Dendritic cell treated with granulocyte-macrophage colony-stimulating factor and Interleukin-4, amounts not matched to agents 40 ng/mL and 50 ng/mL, for 4 days (primary cell): Measurements from ENCODE around the gene MEN1.

ENCODE experiments used
- H3K27ac Mint-ChIP-seq: one replicate; pipeline ENCODE4 v1.8.0; 2022; ENCODE audit warnings: mild to moderate bottlenecking, mixed read lengths
- H3K27me3 Mint-ChIP-seq: one replicate; pipeline ENCODE4 v1.8.0; 2022; ENCODE audit warnings: mild to moderate bottlenecking, mixed read lengths
- H3K36me3 Mint-ChIP-seq: one replicate; pipeline ENCODE4 v1.8.0; 2022; ENCODE audit warnings: low read depth, mixed read lengths
- H3K4me1 Mint-ChIP-seq: one replicate; pipeline ENCODE4 v1.8.0; 2022; ENCODE audit warnings: low read depth, mixed read lengths
- H3K4me3 Mint-ChIP-seq: one replicate; pipeline ENCODE4 v1.8.0; 2022; ENCODE audit warnings: mild to moderate bottlenecking, moderate library complexity, mixed read lengths
- H3K9me3 Mint-ChIP-seq: one replicate; pipeline ENCODE4 v1.8.0; 2022; ENCODE audit warnings: mixed read lengths
- intact Hi-C: fragments of 100-400 bp; cut with micrococcal nuclease; formaldehyde crosslinking; loops from one replicate; pipeline ENCODE4 v1.15.0; 2022

Gene MEN1

GRCh38 chr11:64841592-64842365 is 31.4 kb upstream of the MEN1 start:
- intact Hi-C loops = no loop called here
- peaks cover 17% of the 10 kb centered on the region for H3K27me3 Mint-ChIP-seq
- no peak overlapping the region for H3K4me3 Mint-ChIP-seq

GRCh38 chr11:64839887-64840782 is 29.8 kb upstream of the MEN1 start:
- H3K36me3 Mint-ChIP-seq = no peaks in the 10 kb centered on the region
- intact Hi-C loops = no loop called here
- H3K4me1 Mint-ChIP-seq = peaks cover 11% of the 10 kb centered on the region
- no peak overlapping the region for H3K27ac Mint-ChIP-seq
- no peak overlapping the region for H3K4me3 Mint-ChIP-seq
- no peaks in the 10 kb centered on the region for H3K9me3 Mint-ChIP-seq
- peaks cover 15% of the 10 kb centered on the region for H3K27me3 Mint-ChIP-seq

More at GRCh38 chr11:64841592-64842365, 31.4 kb upstream of the MEN1 start:
- Mint-ChIP-seq H3K36me3 (no peaks in the 10 kb centered on the region), H3K27ac (peak overlapping the region; percentile 7), H3K4me1 (peaks cover 14% of the 10 kb centered on the region), H3K9me3 (no peaks in the 10 kb centered on the region)

- no peaks in the 10 kb centered on the region for H3K36me3 Mint-ChIP-seq
- intact Hi-C loops = no loop called here
- H3K9me3 Mint-ChIP-seq = no peaks in the 10 kb centered on the region
- peaks cover 12% of the 10 kb centered on the region for H3K27me3 Mint-ChIP-seq
- H3K4me3 Mint-ChIP-seq = no peak overlapping the region
- H3K27ac Mint-ChIP-seq = no peak overlapping the region
- H3K4me1 Mint-ChIP-seq = peaks cover 9% of the 10 kb centered on the region
Measured at GRCh38 chr11:64839335-64839734, 29.0 kb upstream of the MEN1 start.

- no peak overlapping the region for H3K27ac Mint-ChIP-seq
- no peaks in the 10 kb centered on the region for H3K36me3 Mint-ChIP-seq
- intact Hi-C loops = no loop called here
- H3K9me3 Mint-ChIP-seq = no peaks in the 10 kb centered on the region
- H3K4me1 Mint-ChIP-seq = peaks cover 5% of the 10 kb centered on the region
- no peak overlapping the region for H3K4me3 Mint-ChIP-seq
- peaks cover 9% of the 10 kb centered on the region for H3K27me3 Mint-ChIP-seq
Measured at GRCh38 chr11:64838600-64839334, 28.4 kb upstream of the MEN1 start.

GRCh38 chr11:64837887-64838351 is 27.6 kb upstream of the MEN1 start:
- Mint-ChIP-seq H3K27me3 (peaks cover 2% of the 10 kb centered on the region), H3K27ac (no peak overlapping the region), H3K9me3 (no peaks in the 10 kb centered on the region), H3K36me3 (no peaks in the 10 kb centered on the region), H3K4me1 (no peaks in the 10 kb centered on the region), H3K4me3 (no peak overlapping the region)
- intact Hi-C loops = no loop called here

- Mint-ChIP-seq H3K4me3 (no peak overlapping the region), H3K36me3 (no peaks in the 10 kb centered on the region), H3K27me3 (peaks cover 1% of the 10 kb centered on the region), H3K4me1 (no peaks in the 10 kb centered on the region), H3K27ac (no peak overlapping the region), H3K9me3 (no peaks in the 10 kb centered on the region)
- intact Hi-C loops = no loop called here
Measured at GRCh38 chr11:64836448-64837072, 26.2 kb upstream of the MEN1 start.

GRCh38 chr11:64835616-64836447 is 25.5 kb upstream of the MEN1 start:
- H3K36me3 Mint-ChIP-seq = no peaks in the 10 kb centered on the region
- H3K27ac Mint-ChIP-seq = no peak overlapping the region
- no peaks in the 10 kb centered on the region for H3K4me1 Mint-ChIP-seq
- H3K9me3 Mint-ChIP-seq = no peaks in the 10 kb centered on the region
- peaks cover 1% of the 10 kb centered on the region for H3K27me3 Mint-ChIP-seq
- intact Hi-C loops = no loop called here
- H3K4me3 Mint-ChIP-seq = no peak overlapping the region

- Mint-ChIP-seq H3K9me3 (no peaks in the 10 kb centered on the region), H3K4me1 (no peaks in the 10 kb centered on the region), H3K27ac (no peak overlapping the region), H3K4me3 (no peak overlapping the region), H3K27me3 (peaks cover 1% of the 10 kb centered on the region), H3K36me3 (no peaks in the 10 kb centered on the region)
- intact Hi-C loops = no loop called here
Measured at GRCh38 chr11:64834723-64835615, 24.6 kb upstream of the MEN1 start.

- H3K9me3 Mint-ChIP-seq = no peaks in the 10 kb centered on the region
- H3K27ac Mint-ChIP-seq = no peak overlapping the region
- H3K4me1 Mint-ChIP-seq = no peaks in the 10 kb centered on the region
- H3K36me3 Mint-ChIP-seq = no peaks in the 10 kb centered on the region
- intact Hi-C loops = no loop called here
- H3K27me3 Mint-ChIP-seq = peaks cover 1% of the 10 kb centered on the region
- H3K4me3 Mint-ChIP-seq = no peak overlapping the region
Measured at GRCh38 chr11:64834031-64834722, 23.8 kb upstream of the MEN1 start.

- Mint-ChIP-seq H3K36me3 (no peaks in the 10 kb centered on the region), H3K27me3 (peaks cover 1% of the 10 kb centered on the region), H3K27ac (no peak overlapping the region), H3K9me3 (no peaks in the 10 kb centered on the region), H3K4me3 (no peak overlapping the region), H3K4me1 (no peaks in the 10 kb centered on the region)
- intact Hi-C loops = no loop called here
Measured at GRCh38 chr11:64833509-64833908, 23.2 kb upstream of the MEN1 start.

- Mint-ChIP-seq H3K27me3 (peaks cover 1% of the 10 kb centered on the region), H3K4me3 (no peak overlapping the region), H3K4me1 (no peaks in the 10 kb centered on the region), H3K9me3 (no peaks in the 10 kb centered on the region), H3K36me3 (no peaks in the 10 kb centered on the region), H3K27ac (no peak overlapping the region)
- intact Hi-C loops = no loop called here
Measured at GRCh38 chr11:64833198-64833502, 22.8 kb upstream of the MEN1 start.
